GM21529 (cell line): Measurements from ENCODE around the gene KRTAP29-1.
"Not testable (repeated sequence)": the region's sequence is repeated elsewhere in the genome, so short reads cannot be mapped to it uniquely, and the experiment has no call there.

Experiments
- ATAC-seq: cut with Tn5 transposase; IDR thresholded peaks from one replicate; pipeline ENCODE4 v1.9.1; 2021; ENCODE audit not compliant: unreplicated experiment

KRTAP29-1 gene

GRCh38 chr17:41302981-41303380 lies 330 bp upstream of the KRTAP29-1 start:
- ATAC-seq: no peak

GRCh38 chr17:41301204-41301790 lies 1.4 kb downstream of the KRTAP29-1 start:
- no peak for ATAC-seq

GRCh38 chr17:41298458-41299135 lies 4.1 kb downstream of the KRTAP29-1 start:
- no peak for ATAC-seq

- no peak for ATAC-seq
Observed at GRCh38 chr17:41296846-41297245, 5.8 kb downstream of the KRTAP29-1 start.

- no peak for ATAC-seq
Observed at GRCh38 chr17:41294016-41294415, 8.6 kb downstream of the KRTAP29-1 start.

- ATAC-seq: no peak
Observed at GRCh38 chr17:41287050-41287449, 15.6 kb downstream of the KRTAP29-1 start.

GRCh38 chr17:41284546-41284945 lies 18.1 kb downstream of the KRTAP29-1 start:
- no peak for ATAC-seq

- ATAC-seq: no peak
Observed at GRCh38 chr17:41284043-41284442, 18.6 kb downstream of the KRTAP29-1 start.

GRCh38 chr17:41278176-41278955 lies 24.3 kb downstream of the KRTAP29-1 start:
- no peak for ATAC-seq

GRCh38 chr17:41275648-41276190 lies 26.9 kb downstream of the KRTAP29-1 start, which contains the start of gene KRTAP9-7:
Gene KRTAP9-7, plus strand, starts transcription at chr17:41275698. Its CDS starts 0 bp downstream, at chr17:41275698.
- not testable (repeated sequence) for ATAC-seq

- ATAC-seq: no peak
Observed at GRCh38 chr17:41271858-41272257, 30.8 kb downstream of the KRTAP29-1 start.

- ATAC-seq: not testable (repeated sequence)
Observed at GRCh38 chr17:41271323-41271722, 31.3 kb downstream of the KRTAP29-1 start.

GRCh38 chr17:41267711-41268110 lies 34.9 kb downstream of the KRTAP29-1 start:
- no peak for ATAC-seq

- no peak for ATAC-seq
Observed at GRCh38 chr17:41265078-41265477, 37.6 kb downstream of the KRTAP29-1 start, which contains the start of gene KRTAP9-6. Gene KRTAP9-6, plus strand, starts transcription at chr17:41265378. Its CDS starts 0 bp downstream, at chr17:41265378.

- ATAC-seq: no peak
Observed at GRCh38 chr17:41264599-41264998, 38.1 kb downstream of the KRTAP29-1 start.

- ATAC-seq: no peak
Observed at GRCh38 chr17:41263212-41263611, 39.4 kb downstream of the KRTAP29-1 start.

GRCh38 chr17:41258406-41258805 lies 44.2 kb downstream of the KRTAP29-1 start:
- ATAC-seq: no peak

GRCh38 chr17:41256291-41256685 lies 46.4 kb downstream of the KRTAP29-1 start:
- no peak for ATAC-seq

GRCh38 chr17:41255381-41256290 lies 47.0 kb downstream of the KRTAP29-1 start, which contains the start of gene KRTAP9-9:
Gene KRTAP9-9, plus strand, starts transcription at chr17:41255384.
- ATAC-seq: not testable (repeated sequence)

GRCh38 chr17:41254861-41255260 lies 47.8 kb downstream of the KRTAP29-1 start:
- ATAC-seq: no peak
